Measurements from ENCODE around the gene GJC3. TPM values are rescaled to one million over a fixed set of nuclear protein-coding genes. Genes with fewer than 3 reads are reported as not detected.
"Not testable (repeated sequence)": the region's sequence is repeated elsewhere in the genome, so short reads cannot be mapped to it uniquely, and the experiment has no call there.

The GJC3 gene
- total and polyA plus RNA-seq, 2 donors from 2014 or later: 0.73 TPM; not detected in 1

DNA sequence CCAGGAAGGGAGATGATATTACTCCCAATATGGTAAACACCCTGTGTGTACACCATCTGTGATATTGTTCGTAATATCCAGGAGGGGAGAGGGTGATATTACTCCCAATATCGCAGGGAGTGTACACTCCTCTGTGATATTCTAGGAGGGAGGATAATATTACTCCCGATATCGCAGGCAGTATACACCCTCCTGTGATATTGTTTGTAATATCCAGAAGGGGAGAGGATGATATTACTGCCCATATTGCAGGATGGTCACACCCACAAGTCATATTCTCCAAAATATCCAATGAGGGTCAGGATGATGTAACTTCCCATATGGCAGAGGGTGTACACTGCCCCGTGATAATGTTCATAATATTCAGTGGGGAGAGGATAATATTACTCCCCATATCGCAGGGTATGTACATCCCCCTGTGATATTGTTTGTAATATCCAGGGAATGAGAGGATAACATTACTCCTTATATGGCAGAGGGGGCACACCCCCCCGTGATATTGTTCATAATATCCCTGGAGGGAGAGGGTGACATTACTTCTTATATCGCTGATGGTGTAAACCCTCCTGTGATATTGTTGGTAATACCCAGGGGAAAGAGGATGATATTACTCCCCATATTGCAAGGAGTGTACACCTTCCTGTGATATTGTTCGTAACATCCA, 29.3 kb upstream of the GJC3 start:
- Histone ChIP-seq H3K9me3 (ENCODE audit: control insufficient read depth in 2 of 3, insufficient read depth in 1 of 3, low read length in 3 of 3) (no peaks in the 10 kb centered on the region), H3K9ac (ENCODE audit: low read length in 3 of 3) (no peak overlapping the region), H3K27ac (ENCODE audit: low read depth in 2 of 2, low read length in 2 of 2) (no peak overlapping the region), H3K27me3 (ENCODE audit: control insufficient read depth, insufficient read depth, low read length) (no peaks in the 10 kb centered on the region), H3K4me3 (ENCODE audit: low read length in 3 of 3) (no peak overlapping the region), H3K4me1 (ENCODE audit: control insufficient read depth in 2 of 3, insufficient read depth in 2 of 3, low read depth in 1 of 3, low read length in 3 of 3) (no peaks in the 10 kb centered on the region), H3K36me3 (ENCODE audit: control insufficient read depth in 2 of 3, insufficient read depth in 3 of 3, low read length in 3 of 3) (no peaks in the 10 kb centered on the region)
- no peak for FAIRE-seq
- DNase-seq: no peak
- intact Hi-C loops (cut with DNase I): no loop called here
- TF ChIP-seq, protein P1, sequence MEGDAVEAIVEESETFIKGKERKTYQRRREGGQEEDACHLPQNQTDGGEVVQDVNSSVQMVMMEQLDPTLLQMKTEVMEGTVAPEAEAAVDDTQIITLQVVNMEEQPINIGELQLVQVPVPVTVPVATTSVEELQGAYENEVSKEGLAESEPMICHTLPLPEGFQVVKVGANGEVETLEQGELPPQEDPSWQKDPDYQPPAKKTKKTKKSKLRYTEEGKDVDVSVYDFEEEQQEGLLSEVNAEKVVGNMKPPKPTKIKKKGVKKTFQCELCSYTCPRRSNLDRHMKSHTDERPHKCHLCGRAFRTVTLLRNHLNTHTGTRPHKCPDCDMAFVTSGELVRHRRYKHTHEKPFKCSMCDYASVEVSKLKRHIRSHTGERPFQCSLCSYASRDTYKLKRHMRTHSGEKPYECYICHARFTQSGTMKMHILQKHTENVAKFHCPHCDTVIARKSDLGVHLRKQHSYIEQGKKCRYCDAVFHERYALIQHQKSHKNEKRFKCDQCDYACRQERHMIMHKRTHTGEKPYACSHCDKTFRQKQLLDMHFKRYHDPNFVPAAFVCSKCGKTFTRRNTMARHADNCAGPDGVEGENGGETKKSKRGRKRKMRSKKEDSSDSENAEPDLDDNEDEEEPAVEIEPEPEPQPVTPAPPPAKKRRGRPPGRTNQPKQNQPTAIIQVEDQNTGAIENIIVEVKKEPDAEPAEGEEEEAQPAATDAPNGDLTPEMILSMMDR (IDR thresholded peaks at IDR 0.05; ENCODE audit: borderline replicate concordance, extremely low read depth, insufficient read depth): no peak

DNA sequence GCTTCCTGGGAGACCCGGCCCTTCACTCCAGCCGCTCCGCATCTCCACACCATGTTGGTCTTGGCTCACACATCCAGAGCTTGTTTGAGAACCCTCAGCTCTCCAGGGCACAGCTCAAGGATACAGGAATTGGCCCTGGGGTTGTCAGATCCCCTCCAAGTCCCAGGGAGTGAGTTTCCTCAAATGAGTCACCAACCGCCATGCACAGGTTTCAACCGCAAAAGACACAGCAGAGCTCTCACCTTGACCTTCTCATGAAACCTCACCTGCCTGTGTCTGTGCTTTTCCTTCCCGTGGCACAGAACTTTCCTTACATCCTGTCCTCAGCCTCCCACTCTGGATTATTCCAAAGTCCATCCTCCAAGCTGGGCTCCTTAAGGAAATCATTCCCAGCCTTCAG, 25.8 kb upstream of the GJC3 start:
- Histone ChIP-seq H3K4me1 (ENCODE audit: control insufficient read depth in 2 of 3, insufficient read depth in 2 of 3, low read depth in 1 of 3, low read length in 3 of 3) (no peaks in the 10 kb centered on the region), H3K9ac (ENCODE audit: low read length in 3 of 3) (no peak overlapping the region), H3K27me3 (ENCODE audit: control insufficient read depth, insufficient read depth, low read length) (no peaks in the 10 kb centered on the region), H3K4me3 (ENCODE audit: low read length in 3 of 3) (no peak overlapping the region), H3K36me3 (ENCODE audit: control insufficient read depth in 2 of 3, insufficient read depth in 3 of 3, low read length in 3 of 3) (no peaks in the 10 kb centered on the region), H3K9me3 (ENCODE audit: control insufficient read depth in 2 of 3, insufficient read depth in 1 of 3, low read length in 3 of 3) (no peaks in the 10 kb centered on the region), H3K27ac (ENCODE audit: low read depth in 2 of 2, low read length in 2 of 2) (no peak overlapping the region)
- intact Hi-C loops (cut with DNase I): no loop called here
- TF ChIP-seq, protein P1 (IDR thresholded peaks at IDR 0.05; ENCODE audit: borderline replicate concordance, extremely low read depth, insufficient read depth): no peak
- FAIRE-seq (no peak), DNase-seq (no peak)

DNA sequence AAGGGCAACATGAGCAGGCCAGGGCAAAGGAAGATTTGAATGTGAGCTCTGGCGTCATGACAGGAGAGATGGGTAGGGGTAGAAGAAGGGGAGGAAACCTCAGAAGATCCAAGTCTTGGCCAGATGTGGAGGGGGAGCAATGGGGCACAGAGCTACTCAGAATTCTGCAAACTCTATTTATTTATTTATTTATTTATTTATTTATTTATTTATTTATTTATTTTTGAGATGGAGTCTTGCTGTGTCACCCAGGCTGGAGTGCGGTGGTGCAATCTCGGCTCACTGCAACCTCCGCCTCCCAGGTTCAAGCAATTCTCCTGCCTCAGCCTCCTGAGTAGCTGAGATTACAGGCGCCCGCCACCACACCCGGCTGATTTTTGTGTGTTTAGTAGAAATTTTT, 25.2 kb upstream of the GJC3 start:
- H3K9me3 ChIP-seq (ENCODE audit: control insufficient read depth in 2 of 3, insufficient read depth in 1 of 3, low read length in 3 of 3); H3K9ac ChIP-seq (ENCODE audit: low read length in 3 of 3); H3K4me1 ChIP-seq (ENCODE audit: control insufficient read depth in 2 of 3, insufficient read depth in 2 of 3, low read depth in 1 of 3, low read length in 3 of 3); H3K4me3 ChIP-seq (ENCODE audit: low read length in 3 of 3); intact Hi-C loops (cut with DNase I); H3K27me3 ChIP-seq (ENCODE audit: control insufficient read depth, insufficient read depth, low read length); H3K36me3 ChIP-seq (ENCODE audit: control insufficient read depth in 2 of 3, insufficient read depth in 3 of 3, low read length in 3 of 3); H3K27ac ChIP-seq (ENCODE audit: low read depth in 2 of 2, low read length in 2 of 2); FAIRE-seq; DNase-seq: not testable (repeated sequence)

DNA sequence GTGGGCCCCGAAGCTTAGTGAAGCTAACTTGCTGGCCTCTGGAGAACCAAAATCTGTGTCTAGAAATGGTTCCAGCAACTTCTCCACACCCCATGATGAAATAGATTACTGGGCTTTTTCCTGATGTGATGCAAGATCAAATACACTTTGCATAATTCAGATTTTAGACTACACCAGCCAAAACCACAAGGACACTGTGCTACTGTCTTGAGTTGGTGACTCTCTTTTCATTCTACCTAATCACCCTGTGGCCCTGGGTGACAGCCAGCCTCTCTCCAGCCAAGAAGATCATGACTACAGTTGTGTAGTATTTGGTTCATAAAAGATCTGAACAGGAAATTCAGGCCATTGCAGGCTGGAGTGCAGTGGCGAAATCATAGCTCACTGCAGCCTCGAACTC, 24.2 kb upstream of the GJC3 start:
- no peak overlapping the region for H3K27ac ChIP-seq (ENCODE audit: low read depth in 2 of 2, low read length in 2 of 2)
- no peaks in the 10 kb centered on the region for H3K9me3 ChIP-seq (ENCODE audit: control insufficient read depth in 2 of 3, insufficient read depth in 1 of 3, low read length in 3 of 3)
- no peak overlapping the region for H3K4me3 ChIP-seq (ENCODE audit: low read length in 3 of 3)
- no peaks in the 10 kb centered on the region for H3K27me3 ChIP-seq (ENCODE audit: control insufficient read depth, insufficient read depth, low read length)
- H3K9ac ChIP-seq (ENCODE audit: low read length in 3 of 3): no peak overlapping the region
- no peaks in the 10 kb centered on the region for H3K36me3 ChIP-seq (ENCODE audit: control insufficient read depth in 2 of 3, insufficient read depth in 3 of 3, low read length in 3 of 3)
- no peak for FAIRE-seq
- intact Hi-C loops (cut with DNase I): no loop called here
- H3K4me1 ChIP-seq (ENCODE audit: control insufficient read depth in 2 of 3, insufficient read depth in 2 of 3, low read depth in 1 of 3, low read length in 3 of 3): no peaks in the 10 kb centered on the region
- TF ChIP-seq, protein P1 (IDR thresholded peaks at IDR 0.05; ENCODE audit: borderline replicate concordance, extremely low read depth, insufficient read depth): no peak
- no peak for DNase-seq

DNA sequence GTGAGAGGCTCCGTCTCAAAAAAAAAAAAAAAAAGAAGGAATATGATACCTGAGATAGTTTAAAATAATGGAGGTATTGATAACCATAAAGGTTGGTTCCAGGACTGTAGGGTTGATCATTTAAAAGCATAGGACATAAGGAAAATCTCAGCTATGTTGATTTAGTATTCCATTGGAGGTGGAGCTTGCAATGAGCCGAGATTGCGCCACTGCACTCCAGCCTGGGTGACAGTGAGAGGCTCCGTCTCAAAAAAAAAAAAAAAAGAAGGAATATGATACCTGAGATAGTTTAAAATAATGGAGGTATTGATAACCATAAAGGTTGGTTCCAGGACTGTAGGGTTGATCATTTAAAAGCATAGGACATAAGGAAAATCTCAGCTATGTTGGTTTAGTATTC, 23.2 kb upstream of the GJC3 start:
- H3K4me3 ChIP-seq (ENCODE audit: low read length in 3 of 3); FAIRE-seq; H3K27ac ChIP-seq (ENCODE audit: low read depth in 2 of 2, low read length in 2 of 2); H3K9ac ChIP-seq (ENCODE audit: low read length in 3 of 3); H3K4me1 ChIP-seq (ENCODE audit: control insufficient read depth in 2 of 3, insufficient read depth in 2 of 3, low read depth in 1 of 3, low read length in 3 of 3); H3K27me3 ChIP-seq (ENCODE audit: control insufficient read depth, insufficient read depth, low read length); H3K36me3 ChIP-seq (ENCODE audit: control insufficient read depth in 2 of 3, insufficient read depth in 3 of 3, low read length in 3 of 3); DNase-seq; H3K9me3 ChIP-seq (ENCODE audit: control insufficient read depth in 2 of 3, insufficient read depth in 1 of 3, low read length in 3 of 3); intact Hi-C loops (cut with DNase I): not testable (repeated sequence)

DNA sequence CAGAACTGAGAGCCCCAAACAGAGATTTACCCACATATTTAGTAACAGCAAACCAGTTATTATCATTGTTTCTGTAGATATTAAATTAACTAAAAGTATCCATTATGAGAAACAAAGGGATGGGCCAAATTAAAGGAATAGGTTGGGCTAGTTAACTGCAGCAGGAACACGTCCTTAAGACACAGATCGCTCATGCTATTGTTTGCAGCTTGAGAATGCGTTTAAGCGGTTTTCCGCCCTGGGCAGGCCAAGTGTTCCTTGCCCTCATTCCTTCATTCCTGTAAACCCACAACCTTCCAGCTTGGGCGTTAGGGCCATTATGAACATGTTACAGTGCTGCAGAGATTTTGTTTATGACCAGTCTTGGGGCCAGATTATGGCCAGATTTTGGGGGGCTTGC, 21.4 kb upstream of the GJC3 start:
- H3K27ac ChIP-seq (ENCODE audit: low read depth in 2 of 2, low read length in 2 of 2); DNase-seq; H3K36me3 ChIP-seq (ENCODE audit: control insufficient read depth in 2 of 3, insufficient read depth in 3 of 3, low read length in 3 of 3); intact Hi-C loops (cut with DNase I); H3K27me3 ChIP-seq (ENCODE audit: control insufficient read depth, insufficient read depth, low read length); H3K4me1 ChIP-seq (ENCODE audit: control insufficient read depth in 2 of 3, insufficient read depth in 2 of 3, low read depth in 1 of 3, low read length in 3 of 3); H3K4me3 ChIP-seq (ENCODE audit: low read length in 3 of 3); H3K9me3 ChIP-seq (ENCODE audit: control insufficient read depth in 2 of 3, insufficient read depth in 1 of 3, low read length in 3 of 3); H3K9ac ChIP-seq (ENCODE audit: low read length in 3 of 3); FAIRE-seq: not testable (repeated sequence)
